ENCODE data around the gene NHSL2.

The NHSL2 gene

DNA sequence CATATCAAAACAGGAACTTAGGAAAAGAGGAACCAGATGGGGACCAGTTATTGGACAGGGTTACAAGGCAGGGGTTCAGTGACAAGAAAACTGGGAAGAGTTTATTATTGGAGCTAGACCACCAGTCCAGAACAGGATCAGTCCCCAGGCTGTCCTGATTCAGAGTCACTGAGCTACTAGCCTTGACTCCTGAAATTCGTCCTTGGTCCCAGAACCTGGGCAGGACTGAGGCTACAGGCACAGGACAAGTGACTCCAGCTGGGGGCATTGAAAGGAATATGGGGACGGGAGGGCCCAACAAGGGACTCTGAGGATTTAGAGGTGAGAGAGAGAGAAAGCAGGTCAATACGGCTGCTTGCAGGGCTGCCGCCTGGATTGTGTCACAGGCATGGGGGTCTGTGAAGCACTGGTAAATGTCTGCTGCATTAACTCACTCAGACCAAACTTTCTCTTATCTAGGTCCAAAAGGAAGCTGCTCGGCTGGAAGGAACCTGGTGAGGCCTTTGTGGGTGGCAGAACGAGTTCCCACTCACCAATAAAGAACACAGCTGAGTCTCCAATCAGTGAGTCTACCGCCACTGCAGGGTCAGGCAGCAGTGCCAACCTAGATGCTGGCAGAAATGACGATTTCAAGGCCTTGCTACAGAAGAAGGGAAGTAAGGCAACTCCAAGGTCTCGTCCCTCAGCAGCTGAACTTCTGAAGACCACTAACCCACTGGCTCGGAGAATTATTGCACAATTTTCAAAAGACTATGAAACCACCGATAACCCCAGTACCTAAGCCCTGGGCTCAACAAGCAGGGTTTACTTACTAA is 232.4 kb downstream of the NHSL2 start:
- TF ChIP-seq, protein P1, sequence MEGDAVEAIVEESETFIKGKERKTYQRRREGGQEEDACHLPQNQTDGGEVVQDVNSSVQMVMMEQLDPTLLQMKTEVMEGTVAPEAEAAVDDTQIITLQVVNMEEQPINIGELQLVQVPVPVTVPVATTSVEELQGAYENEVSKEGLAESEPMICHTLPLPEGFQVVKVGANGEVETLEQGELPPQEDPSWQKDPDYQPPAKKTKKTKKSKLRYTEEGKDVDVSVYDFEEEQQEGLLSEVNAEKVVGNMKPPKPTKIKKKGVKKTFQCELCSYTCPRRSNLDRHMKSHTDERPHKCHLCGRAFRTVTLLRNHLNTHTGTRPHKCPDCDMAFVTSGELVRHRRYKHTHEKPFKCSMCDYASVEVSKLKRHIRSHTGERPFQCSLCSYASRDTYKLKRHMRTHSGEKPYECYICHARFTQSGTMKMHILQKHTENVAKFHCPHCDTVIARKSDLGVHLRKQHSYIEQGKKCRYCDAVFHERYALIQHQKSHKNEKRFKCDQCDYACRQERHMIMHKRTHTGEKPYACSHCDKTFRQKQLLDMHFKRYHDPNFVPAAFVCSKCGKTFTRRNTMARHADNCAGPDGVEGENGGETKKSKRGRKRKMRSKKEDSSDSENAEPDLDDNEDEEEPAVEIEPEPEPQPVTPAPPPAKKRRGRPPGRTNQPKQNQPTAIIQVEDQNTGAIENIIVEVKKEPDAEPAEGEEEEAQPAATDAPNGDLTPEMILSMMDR (IDR thresholded peaks at IDR 0.05; ENCODE audit: low read length, missing control alignments), result no peak
- no peak overlapping the region for H3K4me3 ChIP-seq (replicated peaks; ENCODE audit: low read depth, low read length)
- no peak for DNase-seq (ENCODE audit: low read depth)

DNA sequence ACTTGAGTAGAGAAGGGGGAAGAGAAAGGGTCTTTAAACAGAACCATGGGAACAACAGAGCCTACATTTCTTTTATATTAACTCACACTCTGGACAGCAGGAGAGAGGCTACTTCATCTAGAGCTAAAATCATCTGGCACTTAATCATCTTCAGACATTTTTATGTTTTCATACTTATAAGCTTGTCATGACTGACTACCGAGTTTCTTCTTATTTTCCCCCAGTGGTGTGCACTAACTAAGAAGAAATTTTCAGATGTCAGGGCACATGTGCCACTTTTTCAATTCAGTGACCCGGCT is 232.9 kb downstream of the NHSL2 start:
- DNase-seq (ENCODE audit: low read depth), result no peak
- TF ChIP-seq, protein P1 (IDR thresholded peaks at IDR 0.05; ENCODE audit: low read length, missing control alignments), result no peak
- H3K4me3 ChIP-seq (replicated peaks; ENCODE audit: low read depth, low read length), result no peak overlapping the region

DNA sequence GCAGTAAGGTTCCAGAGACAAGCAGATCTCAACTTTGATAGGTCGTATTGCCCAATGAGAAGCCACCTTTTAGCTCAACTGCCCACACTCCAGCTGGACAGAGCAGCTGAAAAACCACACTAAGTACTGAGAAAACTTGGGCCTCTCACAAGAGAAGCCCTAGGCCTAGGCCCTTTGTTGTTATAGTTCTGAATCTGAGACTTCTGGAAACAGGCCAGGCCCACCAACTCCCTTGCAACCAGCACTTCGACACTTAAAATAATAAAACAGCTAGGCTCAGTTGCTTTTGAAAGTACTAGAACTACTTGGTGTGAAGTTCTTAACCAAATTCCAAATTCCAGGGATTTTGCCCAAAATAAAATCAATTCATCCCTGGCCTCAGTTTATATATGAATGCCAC is 234.5 kb downstream of the NHSL2 start:
- no peak for DNase-seq (ENCODE audit: low read depth)
- TF ChIP-seq, protein P1 (IDR thresholded peaks at IDR 0.05; ENCODE audit: low read length, missing control alignments), result no peak

DNA sequence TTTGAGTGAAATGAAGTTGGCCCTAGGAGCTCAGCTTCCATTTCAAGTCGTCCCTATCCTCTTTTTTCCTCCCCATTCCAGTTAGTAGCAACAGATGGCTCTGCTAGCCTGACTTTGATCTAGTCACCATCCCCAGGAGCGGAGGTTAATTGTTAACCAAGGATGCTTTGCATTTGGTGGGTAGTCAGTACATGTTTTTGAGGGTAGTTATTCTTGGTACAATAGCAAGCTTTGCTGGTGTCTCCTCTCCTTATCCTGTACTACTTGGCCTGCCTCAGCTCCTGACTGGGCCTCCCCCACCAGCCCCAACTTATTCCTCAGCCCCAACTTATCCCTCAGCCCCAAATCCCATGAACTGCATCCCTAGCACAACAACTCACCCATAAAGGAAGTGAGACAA is 235.9 kb downstream of the NHSL2 start:
- DNase-seq (ENCODE audit: low read depth), result no peak
- no peak overlapping the region for H3K4me3 ChIP-seq (replicated peaks; ENCODE audit: low read depth, low read length)
- TF ChIP-seq, protein P1 (IDR thresholded peaks at IDR 0.05; ENCODE audit: low read length, missing control alignments), result no peak

More for the DNA sequence above, 234.5 kb downstream of the NHSL2 start:
- no peak overlapping the region for H3K4me3 ChIP-seq (replicated peaks; ENCODE audit: low read depth, low read length)

DNA sequence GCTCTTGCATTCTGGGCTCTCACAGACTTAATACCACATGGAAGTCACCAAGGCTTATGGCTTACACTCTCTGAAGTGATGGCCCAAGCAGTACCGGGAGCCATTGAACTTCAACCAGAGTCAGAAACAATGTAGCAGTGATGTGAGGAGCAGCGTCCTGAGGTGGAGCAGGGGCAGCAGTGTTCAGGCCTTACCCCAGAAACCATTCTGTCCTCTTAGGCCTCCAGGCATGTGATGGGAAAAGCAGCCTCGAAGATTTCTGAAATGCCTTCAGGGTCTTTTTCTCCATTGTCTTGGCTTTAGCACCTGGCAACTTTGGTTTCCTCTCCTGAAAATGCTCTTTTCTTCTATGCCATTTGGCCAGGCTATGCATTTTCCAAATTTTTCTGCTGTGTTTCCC is 248.1 kb downstream of the NHSL2 start:
- DNase-seq (ENCODE audit: low read depth), result no peak
- no peak overlapping the region for H3K4me3 ChIP-seq (replicated peaks; ENCODE audit: low read depth, low read length)
- TF ChIP-seq, protein P1 (IDR thresholded peaks at IDR 0.05; ENCODE audit: low read length, missing control alignments), result no peak

DNA sequence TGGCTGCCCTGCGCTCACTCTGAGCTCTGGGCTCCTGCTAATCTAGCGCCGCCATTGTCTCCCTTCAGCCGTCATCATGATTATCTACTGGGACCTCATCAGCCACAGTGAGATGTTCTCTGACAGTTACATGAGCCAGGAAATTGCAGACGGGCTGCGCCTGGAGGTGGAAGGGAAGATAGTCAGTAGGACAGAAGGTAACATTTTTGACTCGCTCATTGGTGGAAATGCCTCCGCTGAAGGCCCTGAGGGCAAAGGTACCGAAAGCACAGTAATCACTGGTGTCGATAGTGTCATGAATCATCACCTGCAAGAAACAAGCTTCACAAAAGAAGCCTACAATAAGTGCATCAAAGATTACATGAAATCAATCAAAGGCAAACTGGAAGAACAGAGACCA is 249.1 kb downstream of the NHSL2 start:
- H3K4me3 ChIP-seq (replicated peaks; ENCODE audit: low read depth, low read length), result no peak overlapping the region
- TF ChIP-seq, protein P1 (IDR thresholded peaks at IDR 0.05; ENCODE audit: low read length, missing control alignments), result no peak

DNA sequence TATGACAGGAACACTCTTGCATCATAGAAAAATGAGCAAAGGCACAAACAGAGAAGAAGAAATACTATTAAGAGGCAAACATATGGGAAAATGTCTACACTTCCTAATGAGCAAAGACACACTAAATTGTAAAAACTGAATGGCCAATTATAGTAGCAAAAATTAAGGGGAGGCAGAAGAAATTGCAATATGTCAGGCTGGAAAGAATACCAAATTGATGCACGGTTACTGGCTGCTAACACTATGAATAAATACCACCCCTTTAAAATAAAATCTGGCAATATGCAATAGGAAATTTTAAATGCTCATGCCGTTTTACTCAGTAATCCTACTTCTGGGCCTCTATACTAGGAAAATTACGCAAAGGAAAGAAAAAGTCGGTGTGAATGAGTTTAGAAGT is 254.9 kb downstream of the NHSL2 start:
- TF ChIP-seq, protein P1 (IDR thresholded peaks at IDR 0.05; ENCODE audit: low read length, missing control alignments), result no peak
- H3K4me3 ChIP-seq (replicated peaks; ENCODE audit: low read depth, low read length), result no peak overlapping the region
- no peak for DNase-seq (ENCODE audit: low read depth)

More for the DNA sequence above, 249.1 kb downstream of the NHSL2 start:
- DNase-seq (ENCODE audit: low read depth), result no peak

Data from fibroblast of pulmonary artery (primary cell).